BLaER1 treated with 17β-estradiol and CSF1 and Interleukin-3, amounts not matched to agents 10 nM and 100 nM (cell line): Measurements from ENCODE around the gene ARSJ.

Source experiments
- H3K27ac ChIP-seq, 11 experiments: shearing (Covaris generic); formaldehyde crosslinking; 2 replicates each; pipeline ENCODE4 v1.8.1; 2022
- H3K27me3 ChIP-seq, 11 experiments: shearing (Covaris generic); formaldehyde crosslinking; 2 replicates each; pipeline ENCODE4 v1.8.1; 2022
- H3K36me3 ChIP-seq, 11 experiments: shearing (Covaris generic); formaldehyde crosslinking; 2 replicates each; pipeline ENCODE4 v1.8.1; 2022
- H3K4me1 ChIP-seq, 10 experiments: shearing (Covaris generic); formaldehyde crosslinking; 2 replicates each; pipeline ENCODE4 v1.8.1; 2022
- H3K4me2 ChIP-seq, 11 experiments: shearing (Covaris generic); formaldehyde crosslinking; 2 replicates each; pipeline ENCODE4 v1.8.1; 2022
- H3K4me3 ChIP-seq, 10 experiments: shearing (Covaris generic); formaldehyde crosslinking; 2 replicates each; pipeline ENCODE4 v1.8.1; 2022
- H3K9ac ChIP-seq, 11 experiments: shearing (Covaris generic); formaldehyde crosslinking; 2 replicates each; pipeline ENCODE4 v1.8.1; 2022
- H3K9me3 ChIP-seq, 11 experiments: shearing (Covaris generic); formaldehyde crosslinking; replicated peaks in 1 of 11; 2 replicates each; pipeline ENCODE4 v1.8.1; 2022
- H4K20me1 ChIP-seq, 11 experiments: shearing (Covaris generic); formaldehyde crosslinking; 2 replicates each; pipeline ENCODE4 v1.8.1; 2022
- Cebpa-rat ChIP-seq, 11 experiments: shearing (Covaris generic); IDR thresholded peaks; 2 replicates each; pipeline ENCODE4 v1.8.1; 2022

ARSJ gene

DNA sequence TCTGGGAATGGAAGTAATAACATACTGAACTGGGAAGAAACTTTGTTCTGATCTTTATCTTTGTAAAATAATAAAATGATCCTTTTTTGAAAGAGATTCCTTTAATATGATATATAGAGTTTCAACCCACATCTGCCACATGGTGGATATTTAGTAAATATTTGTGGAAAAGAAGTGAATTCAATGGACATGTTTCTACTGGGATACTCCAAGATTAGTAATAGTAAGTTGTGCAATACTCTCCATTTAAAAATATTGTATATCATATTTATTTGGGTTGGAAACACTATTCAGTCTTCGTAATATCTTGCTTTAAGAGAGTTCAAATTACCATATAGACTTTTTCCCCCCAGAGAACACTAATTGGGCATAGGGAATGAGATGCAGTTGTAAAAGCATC is 17.8 kb upstream of the ARSJ start:
- H3K9ac ChIP-seq = no peak overlapping the region
- H3K36me3 ChIP-seq = no peaks in the 10 kb centered on the region
- H3K9me3 ChIP-seq = peaks cover 0 to 6% (median 0%) of the 10 kb centered on the region in 11 experiments; a peak in 1 of 22 replicates
- H3K27me3 ChIP-seq = no peaks in the 10 kb centered on the region
- peaks cover 0 to 8% (median 0%) of the 10 kb centered on the region in 10 experiments; a peak in 3 of 20 replicates for H3K4me1 ChIP-seq
- no peak for TF ChIP-seq Cebpa-rat (IDR thresholded peaks at IDR 0.05)
- no peak overlapping the region for H3K4me2 ChIP-seq
- H4K20me1 ChIP-seq = no peaks in the 10 kb centered on the region
- H3K4me3 ChIP-seq = no peak overlapping the region
- no peak overlapping the region for H3K27ac ChIP-seq

DNA sequence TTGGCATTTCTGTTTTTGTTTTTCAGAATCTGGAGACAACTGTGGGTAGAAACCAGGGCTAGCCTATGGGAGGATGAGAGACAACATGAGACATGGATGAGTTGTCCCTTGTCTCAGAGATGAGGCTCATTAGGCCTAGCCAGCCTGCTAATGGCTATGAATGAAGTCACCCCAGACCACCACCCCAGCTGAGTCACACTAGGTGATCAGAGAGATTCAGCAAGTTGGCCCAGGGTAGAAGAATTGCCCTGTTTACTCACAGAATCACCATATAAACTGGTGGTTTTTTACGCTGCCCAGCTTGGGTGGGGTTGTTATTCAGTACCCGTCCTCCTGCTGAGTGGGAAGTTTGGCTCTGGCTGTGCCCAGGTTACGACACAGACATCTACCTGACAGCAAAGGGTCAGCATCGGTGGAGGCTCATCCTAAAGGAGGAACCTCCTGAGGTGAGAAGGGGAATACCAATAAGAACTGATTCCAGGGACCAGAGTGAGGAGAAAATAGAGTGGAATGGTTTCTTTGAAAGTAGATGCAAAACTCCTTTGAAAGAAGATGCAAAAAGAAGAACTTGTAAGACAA is 17.2 kb upstream of the ARSJ start:
- no peak overlapping the region for H3K9ac ChIP-seq
- H3K4me2 ChIP-seq = peak overlapping the region in 1 of 11 experiments; percentile 29; a peak in 1 of 22 replicates
- no peaks in the 10 kb centered on the region for H3K36me3 ChIP-seq
- no peak overlapping the region for H3K4me3 ChIP-seq
- no peaks in the 10 kb centered on the region for H3K27me3 ChIP-seq
- H3K27ac ChIP-seq = no peak overlapping the region
- peaks cover 0 to 6% (median 0%) of the 10 kb centered on the region in 11 experiments; a peak in 1 of 22 replicates for H3K9me3 ChIP-seq
- peaks cover 0 to 8% (median 0%) of the 10 kb centered on the region in 10 experiments; a peak in 3 of 20 replicates for H3K4me1 ChIP-seq
- no peaks in the 10 kb centered on the region for H4K20me1 ChIP-seq
- TF ChIP-seq Cebpa-rat (IDR thresholded peaks at IDR 0.05) = no peak

DNA sequence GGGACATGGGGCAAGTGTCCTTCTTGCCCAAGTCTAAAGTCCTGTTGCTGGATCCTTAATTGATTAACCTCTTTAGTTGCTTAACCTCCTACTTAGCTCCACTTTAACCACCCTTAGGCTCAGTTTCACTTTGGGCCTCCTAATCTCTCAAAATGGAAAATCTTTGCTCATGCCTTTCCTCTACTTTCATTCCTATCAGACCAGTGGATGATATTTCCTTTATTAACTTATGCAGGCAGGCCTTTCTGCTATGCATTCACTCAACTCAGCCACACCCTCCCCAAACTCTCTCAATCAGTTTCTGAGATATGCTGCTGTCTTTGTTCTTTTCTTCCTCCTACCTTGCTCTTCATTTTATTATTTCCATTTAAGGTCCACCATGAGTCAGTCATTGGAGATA is 14.4 kb upstream of the ARSJ start:
- no peak overlapping the region for H3K27ac ChIP-seq
- H3K4me2 ChIP-seq = no peak overlapping the region
- H3K9me3 ChIP-seq = peaks cover 0 to 6% (median 0%) of the 10 kb centered on the region in 11 experiments; a peak in 1 of 22 replicates
- H3K4me1 ChIP-seq = peaks cover 0 to 8% (median 0%) of the 10 kb centered on the region in 10 experiments; a peak in 3 of 20 replicates
- H4K20me1 ChIP-seq = no peaks in the 10 kb centered on the region
- no peak for TF ChIP-seq Cebpa-rat (IDR thresholded peaks at IDR 0.05)
- H3K36me3 ChIP-seq = no peaks in the 10 kb centered on the region
- no peak overlapping the region for H3K4me3 ChIP-seq
- H3K9ac ChIP-seq = no peak overlapping the region
- H3K27me3 ChIP-seq = no peaks in the 10 kb centered on the region

DNA sequence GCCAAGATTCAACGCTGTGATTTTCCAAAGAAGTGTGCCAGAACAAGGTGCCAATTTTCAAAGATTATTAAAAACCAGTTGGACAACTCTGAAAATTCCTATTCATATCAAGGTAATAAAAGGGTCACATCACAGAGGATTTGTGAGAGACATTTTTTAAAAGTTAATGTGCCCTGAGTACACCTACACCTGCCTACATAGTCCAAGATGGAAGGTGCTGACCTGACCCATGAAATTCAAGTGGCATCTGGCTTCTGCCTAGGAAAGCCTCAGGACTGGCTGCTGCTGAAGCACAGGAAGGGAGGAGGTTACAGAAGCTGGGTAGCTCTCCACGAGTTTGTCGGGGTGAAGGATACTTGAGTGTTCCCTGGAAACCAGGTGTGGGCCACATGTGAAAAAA is 11.4 kb upstream of the ARSJ start:
- no peaks in the 10 kb centered on the region for H3K27me3 ChIP-seq
- H4K20me1 ChIP-seq = no peaks in the 10 kb centered on the region
- peaks cover 0 to 8% (median under 1%) of the 10 kb centered on the region in 11 experiments; a peak in 2 of 22 replicates for H3K9me3 ChIP-seq
- no peak overlapping the region for H3K9ac ChIP-seq
- no peak overlapping the region for H3K27ac ChIP-seq
- no peaks in the 10 kb centered on the region for H3K36me3 ChIP-seq
- H3K4me2 ChIP-seq = no peak overlapping the region
- peaks cover 0 to under 1% (median 0%) of the 10 kb centered on the region in 10 experiments; a peak in 3 of 20 replicates for H3K4me1 ChIP-seq
- H3K4me3 ChIP-seq = no peak overlapping the region
- no peak for TF ChIP-seq Cebpa-rat (IDR thresholded peaks at IDR 0.05)

DNA sequence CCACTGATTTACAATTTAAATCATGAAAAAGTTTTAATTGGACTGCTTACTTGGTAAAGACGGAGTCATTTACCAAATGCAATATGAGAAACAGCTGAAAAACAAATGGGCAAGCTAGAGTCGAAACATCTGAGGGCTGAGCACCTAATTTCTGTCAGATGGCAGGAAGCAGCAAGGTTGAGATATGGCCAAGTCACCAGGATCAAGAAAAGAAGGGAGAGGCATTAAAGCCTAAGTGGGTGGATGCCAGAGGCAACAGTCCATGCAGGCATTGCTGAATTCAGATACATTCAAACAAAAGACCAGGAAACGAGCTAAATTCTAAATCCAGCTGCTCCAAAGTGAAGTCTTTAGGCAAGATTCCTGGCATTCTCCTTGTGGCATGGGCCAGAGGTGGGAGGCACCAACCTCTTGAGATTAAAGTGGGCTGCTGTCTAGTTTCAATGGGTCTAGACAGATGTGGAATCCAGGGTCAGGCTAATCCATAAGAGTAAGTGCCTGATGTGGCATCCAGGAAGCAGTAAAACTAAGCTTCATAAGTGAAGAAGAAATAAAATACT is 8.0 kb upstream of the ARSJ start:
- Histone ChIP-seq H3K27me3 (no peaks in the 10 kb centered on the region), H3K9me3 (peaks cover 0 to 25% (median 15%) of the 10 kb centered on the region in 11 experiments; a peak in 15 of 22 replicates), H3K27ac (no peak overlapping the region), H3K4me1 (no peaks in the 10 kb centered on the region), H3K4me2 (no peak overlapping the region), H4K20me1 (no peaks in the 10 kb centered on the region), H3K9ac (no peak overlapping the region), H3K36me3 (no peaks in the 10 kb centered on the region), H3K4me3 (no peak overlapping the region)
- no peak for TF ChIP-seq Cebpa-rat (IDR thresholded peaks at IDR 0.05)

DNA sequence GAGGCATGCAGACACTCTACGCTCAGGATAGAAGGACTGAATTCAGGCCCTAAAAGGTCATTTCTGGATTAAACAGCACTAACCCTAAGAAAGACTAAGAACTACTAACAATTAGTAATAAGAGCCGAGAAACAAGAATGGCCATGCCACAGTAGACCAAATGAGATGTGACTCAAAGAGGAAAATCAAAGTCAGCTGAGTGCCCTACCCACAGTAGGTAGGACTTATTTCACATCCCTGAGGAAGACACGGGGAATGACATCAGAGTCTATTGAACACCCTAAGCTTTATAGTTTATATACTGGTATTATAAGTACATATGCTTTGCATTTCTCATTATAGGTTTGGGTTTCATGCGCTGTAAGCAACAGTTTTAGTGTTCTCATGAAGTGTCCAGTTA is 2.7 kb upstream of the ARSJ start:
- no peaks in the 10 kb centered on the region for H3K4me1 ChIP-seq
- H3K27me3 ChIP-seq = no peaks in the 10 kb centered on the region
- H3K4me3 ChIP-seq = no peak overlapping the region
- no peak overlapping the region for H3K4me2 ChIP-seq
- no peaks in the 10 kb centered on the region for H3K36me3 ChIP-seq
- H3K27ac ChIP-seq = no peak overlapping the region
- H3K9ac ChIP-seq = no peak overlapping the region
- peaks cover 14 to 37% (median 21%) of the 10 kb centered on the region in 11 experiments; a peak in 19 of 22 replicates for H3K9me3 ChIP-seq
- no peaks in the 10 kb centered on the region for H4K20me1 ChIP-seq
- no peak for TF ChIP-seq Cebpa-rat (IDR thresholded peaks at IDR 0.05)

DNA sequence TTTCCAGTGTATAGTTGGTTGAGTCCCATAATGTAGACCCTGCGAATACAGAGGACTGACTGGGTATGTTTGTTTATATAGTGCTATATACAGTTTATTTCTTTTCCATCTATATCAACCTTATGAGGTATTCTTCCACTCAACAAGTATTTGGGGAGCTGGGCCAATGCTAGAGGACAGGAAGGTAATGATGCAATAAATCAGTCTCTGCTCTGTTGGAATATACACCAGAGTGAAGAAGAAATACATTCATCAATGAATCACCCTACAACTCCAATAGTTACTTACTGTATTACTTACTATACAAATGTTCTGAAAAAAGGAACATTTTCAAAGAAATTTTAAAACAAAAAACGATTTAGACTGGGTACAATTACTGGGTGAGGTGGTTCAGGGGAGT is 2.1 kb upstream of the ARSJ start:
- H3K27me3 ChIP-seq = no peaks in the 10 kb centered on the region
- H3K9me3 ChIP-seq = peaks cover 14 to 37% (median 21%) of the 10 kb centered on the region in 11 experiments; a peak in 19 of 22 replicates
- no peak overlapping the region for H3K27ac ChIP-seq
- no peak overlapping the region for H3K4me2 ChIP-seq
- no peak for TF ChIP-seq Cebpa-rat (IDR thresholded peaks at IDR 0.05)
- H3K36me3 ChIP-seq = no peaks in the 10 kb centered on the region
- H4K20me1 ChIP-seq = no peaks in the 10 kb centered on the region
- no peak overlapping the region for H3K4me3 ChIP-seq
- H3K9ac ChIP-seq = no peak overlapping the region
- no peaks in the 10 kb centered on the region for H3K4me1 ChIP-seq

DNA sequence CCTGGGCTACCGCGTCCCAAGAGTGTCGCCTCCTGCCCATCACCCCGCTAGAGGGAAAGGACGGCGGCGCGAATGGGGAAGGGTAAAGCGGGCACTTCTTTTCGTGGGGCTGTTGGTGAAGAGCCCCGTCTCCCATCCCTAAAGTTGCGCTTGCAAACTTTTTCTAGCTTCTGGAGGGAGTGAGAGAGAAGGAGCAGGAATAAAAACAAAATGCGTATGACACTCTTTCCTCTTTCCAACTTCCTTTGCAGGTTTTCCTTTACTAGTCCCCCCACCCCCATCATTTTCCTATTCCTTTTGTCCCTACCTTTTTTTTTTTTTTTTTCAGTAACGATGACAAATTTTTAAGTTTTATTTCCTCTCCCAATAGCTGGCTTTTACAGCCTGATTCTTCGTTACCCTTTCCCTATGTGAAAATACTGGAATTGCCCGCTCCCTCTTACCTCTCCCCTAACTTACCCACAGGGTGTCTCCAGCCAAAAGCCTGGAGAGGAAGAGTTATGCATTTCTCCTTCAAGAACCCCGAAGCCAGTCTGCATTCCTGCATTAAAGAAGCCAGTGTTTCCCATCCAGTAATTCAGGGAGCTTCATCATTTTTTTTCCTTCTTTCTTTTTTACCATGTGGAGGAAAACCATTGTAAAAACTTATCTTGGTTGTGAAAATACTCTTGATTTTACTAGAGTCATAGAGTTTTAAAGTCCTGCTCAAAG is 613 bp upstream of the ARSJ start:
- no peak for TF ChIP-seq Cebpa-rat (IDR thresholded peaks at IDR 0.05)
- H3K4me2 ChIP-seq = no peak overlapping the region
- no peaks in the 10 kb centered on the region for H3K27me3 ChIP-seq
- no peaks in the 10 kb centered on the region for H3K4me1 ChIP-seq
- H4K20me1 ChIP-seq = no peaks in the 10 kb centered on the region
- H3K36me3 ChIP-seq = no peaks in the 10 kb centered on the region
- H3K9ac ChIP-seq = no peak overlapping the region
- peaks cover 7 to 31% (median 15%) of the 10 kb centered on the region in 11 experiments; a peak in 17 of 22 replicates for H3K9me3 ChIP-seq
- H3K27ac ChIP-seq = no peak overlapping the region
- H3K4me3 ChIP-seq = no peak overlapping the region

DNA sequence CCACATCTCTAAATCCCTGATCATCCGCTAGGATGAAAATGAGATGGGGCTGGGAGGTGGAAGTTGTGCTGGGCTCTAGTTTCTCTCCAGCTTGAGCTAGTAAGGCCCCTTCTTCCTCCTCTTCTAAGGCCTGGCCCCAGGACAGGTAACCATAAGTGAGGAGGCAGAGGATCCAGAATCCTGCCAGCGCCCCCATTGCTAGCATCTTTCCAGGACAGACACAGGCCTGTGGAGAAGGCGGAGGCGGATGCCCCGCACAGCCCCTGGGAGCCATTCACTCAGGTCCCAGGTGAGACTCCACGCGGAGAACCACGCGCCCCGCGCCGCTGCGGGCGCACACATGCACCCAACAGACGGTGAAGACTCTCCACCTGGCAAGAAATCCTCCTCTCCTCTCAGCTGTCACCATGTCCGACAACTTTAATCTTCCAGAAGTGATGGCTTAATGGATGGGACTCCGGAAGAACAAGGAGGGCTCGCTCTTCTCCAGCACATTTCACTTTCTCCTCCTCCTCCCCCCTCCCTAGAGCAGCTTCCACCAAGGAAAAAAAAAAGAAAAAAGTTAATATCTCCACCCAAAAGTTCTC is 793 bp downstream of the ARSJ start:
- Histone ChIP-seq H3K4me3 (no peak overlapping the region), H3K27me3 (no peaks in the 10 kb centered on the region), H3K27ac (no peak overlapping the region), H3K9me3 (peaks cover 7 to 30% (median 15%) of the 10 kb centered on the region in 11 experiments; a peak in 15 of 22 replicates), H3K9ac (no peak overlapping the region), H3K36me3 (no peaks in the 10 kb centered on the region), H4K20me1 (no peaks in the 10 kb centered on the region), H3K4me1 (no peaks in the 10 kb centered on the region), H3K4me2 (no peak overlapping the region)
- no peak for TF ChIP-seq Cebpa-rat (IDR thresholded peaks at IDR 0.05)
